OCI-LY1 (cell line): Measurements from ENCODE around the gene GALT.
"Not testable (repeated sequence)": the region's sequence is repeated elsewhere in the genome, so short reads cannot be mapped to it uniquely, and the experiment has no call there.

Experiments used
- H2AFZ ChIP-seq: fragments of 200-600 bp; sonication (generic), shearing (Covaris generic); 2 replicates; pipeline ENCODE4 v1.6.0; 2014; ENCODE audit warnings: antibody characterized with exemption, mild to moderate bottlenecking, low read length
- H3F3A ChIP-seq: fragments of 200-600 bp; sonication (generic), shearing (Covaris generic); 2 replicates; pipeline ENCODE4 v1.6.0; 2014; ENCODE audit warnings: mild to moderate bottlenecking, antibody characterized with exemption, low read length, moderate library complexity; ENCODE audit not compliant: insufficient read depth
- H3K27ac ChIP-seq: fragments of 200-600 bp; sonication (generic); 2 replicates; pipeline ENCODE4 v1.5.1; 2014; ENCODE audit warnings: low read length, mixed run types, mild to moderate bottlenecking, low read depth; ENCODE audit not compliant: poor library complexity, severe bottlenecking
- H3K27me3 ChIP-seq: fragments of 200-600 bp; sonication (generic); 2 replicates; pipeline ENCODE4 v1.6.0; 2014; ENCODE audit warnings: antibody characterized with exemption, mild to moderate bottlenecking, low read length, moderate library complexity; ENCODE audit not compliant: insufficient read depth
- H3K36me3 ChIP-seq: fragments of 200-600 bp; sonication (generic); 2 replicates; pipeline ENCODE4 v1.6.1; 2014; ENCODE audit warnings: mild to moderate bottlenecking, antibody characterized with exemption, low read length, moderate library complexity, mixed read lengths; ENCODE audit not compliant: insufficient read depth
- H3K4me1 ChIP-seq: fragments of 200-600 bp; sonication (generic); 2 replicates; pipeline ENCODE4 v1.5.1; 2014; ENCODE audit warnings: mild to moderate bottlenecking, low read length, moderate library complexity; ENCODE audit not compliant: insufficient read depth, severe bottlenecking
- H3K4me2 ChIP-seq: fragments of 200-600 bp; sonication (generic), shearing (Covaris generic); 2 replicates; pipeline ENCODE4 v1.6.1; 2014; ENCODE audit warnings: low read length
- H3K4me3 ChIP-seq: fragments of 200-600 bp; sonication (generic); 2 replicates; pipeline ENCODE4 v1.5.1; 2014; ENCODE audit warnings: low read length, low read depth, mild to moderate bottlenecking, mixed read lengths; ENCODE audit not compliant: poor library complexity, severe bottlenecking
- H3K79me2 ChIP-seq: fragments of 200-600 bp; shearing (Covaris generic); 2 replicates; pipeline ENCODE4 v1.6.1; 2016; ENCODE audit warnings: mixed run types, low read length, mixed read lengths; ENCODE audit not compliant: insufficient read depth
- H3K9ac ChIP-seq: fragments of 200-600 bp; sonication (generic), shearing (Covaris generic); 2 replicates; pipeline ENCODE4 v1.6.1; 2014; ENCODE audit warnings: mild to moderate bottlenecking, low read length, mixed read lengths
- H3K9me2 ChIP-seq: fragments of 200-600 bp; sonication (generic), shearing (Covaris generic); 2 replicates; pipeline ENCODE4 v1.6.1; 2014; ENCODE audit warnings: low read depth, mild to moderate bottlenecking, low read length, mixed read lengths
- H3K9me3 ChIP-seq: fragments of 200-600 bp; shearing (Covaris generic); 2 replicates; pipeline ENCODE4 v1.6.1; 2014; ENCODE audit warnings: low read length, mixed read lengths
- H4K20me1 ChIP-seq: fragments of 200-600 bp; sonication (generic), shearing (Covaris generic); 2 replicates; pipeline ENCODE4 v1.6.0; 2016; ENCODE audit warnings: mild to moderate bottlenecking, low read length; ENCODE audit not compliant: insufficient read depth
- EZH2 ChIP-seq: fragments of 200-600 bp; sonication (generic), shearing (Covaris generic); IDR thresholded peaks from 2 replicates; pipeline ENCODE4 v1.8.0; 2017; ENCODE audit warnings: borderline replicate concordance, mixed run types, mild to moderate bottlenecking, antibody characterized with exemption, low read length, moderate library complexity, mixed read lengths
- TF ChIP-seq, protein P1 (sequence below): fragments of 200-600 bp; sonication (generic), shearing (Covaris generic); IDR thresholded peaks from 2 replicates; pipeline ENCODE4 v1.5.1; 2017; ENCODE audit warnings: mild to moderate bottlenecking, antibody characterized with exemption, low read length, moderate library complexity, mixed read lengths

The GALT gene

DNA sequence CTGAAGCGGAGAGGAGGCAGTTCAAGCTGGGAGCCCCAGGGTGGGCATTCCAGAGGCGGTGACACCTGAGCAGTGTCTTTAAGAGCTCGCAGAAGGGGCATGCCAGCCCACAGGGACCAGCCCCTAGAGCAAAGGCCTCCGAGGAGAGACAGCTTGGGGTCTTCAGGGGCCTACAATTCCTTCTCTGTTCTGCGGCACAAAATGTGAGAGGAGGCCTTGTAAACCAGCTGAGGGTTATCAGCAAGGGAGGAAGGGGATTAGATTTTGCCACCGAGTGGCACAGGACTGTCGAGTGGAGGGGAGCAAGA lies 8.4 kb upstream of the GALT start:
- H3K4me2 ChIP-seq, result peak overlapping the region; percentile 67
- peak overlapping the region; percentile 40 for H3K27ac ChIP-seq
- H3K4me1 ChIP-seq, result peaks cover 24% of the 10 kb centered on the region
- H3K9me2 ChIP-seq, result no peaks in the 10 kb centered on the region
- H3K4me3 ChIP-seq, result peak overlapping the region; percentile 92
- TF ChIP-seq EZH2, result no peak
- TF ChIP-seq, protein P1, sequence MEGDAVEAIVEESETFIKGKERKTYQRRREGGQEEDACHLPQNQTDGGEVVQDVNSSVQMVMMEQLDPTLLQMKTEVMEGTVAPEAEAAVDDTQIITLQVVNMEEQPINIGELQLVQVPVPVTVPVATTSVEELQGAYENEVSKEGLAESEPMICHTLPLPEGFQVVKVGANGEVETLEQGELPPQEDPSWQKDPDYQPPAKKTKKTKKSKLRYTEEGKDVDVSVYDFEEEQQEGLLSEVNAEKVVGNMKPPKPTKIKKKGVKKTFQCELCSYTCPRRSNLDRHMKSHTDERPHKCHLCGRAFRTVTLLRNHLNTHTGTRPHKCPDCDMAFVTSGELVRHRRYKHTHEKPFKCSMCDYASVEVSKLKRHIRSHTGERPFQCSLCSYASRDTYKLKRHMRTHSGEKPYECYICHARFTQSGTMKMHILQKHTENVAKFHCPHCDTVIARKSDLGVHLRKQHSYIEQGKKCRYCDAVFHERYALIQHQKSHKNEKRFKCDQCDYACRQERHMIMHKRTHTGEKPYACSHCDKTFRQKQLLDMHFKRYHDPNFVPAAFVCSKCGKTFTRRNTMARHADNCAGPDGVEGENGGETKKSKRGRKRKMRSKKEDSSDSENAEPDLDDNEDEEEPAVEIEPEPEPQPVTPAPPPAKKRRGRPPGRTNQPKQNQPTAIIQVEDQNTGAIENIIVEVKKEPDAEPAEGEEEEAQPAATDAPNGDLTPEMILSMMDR, result no peak
- peaks cover 13% of the 10 kb centered on the region; the same call in 1 of the 2 replicates for H3K79me2 ChIP-seq
- peak overlapping the region; percentile 92 for H3K9ac ChIP-seq
- H3K9me3 ChIP-seq, result no peaks in the 10 kb centered on the region
- peaks cover 17% of the 10 kb centered on the region for H3K36me3 ChIP-seq
- no peaks in the 10 kb centered on the region for H3K27me3 ChIP-seq
- H3F3A ChIP-seq, result no peaks in the 10 kb centered on the region
- no peaks in the 10 kb centered on the region for H4K20me1 ChIP-seq
- peak overlapping the region; percentile 26; the same call in 1 of the 2 replicates for H2AFZ ChIP-seq

DNA sequence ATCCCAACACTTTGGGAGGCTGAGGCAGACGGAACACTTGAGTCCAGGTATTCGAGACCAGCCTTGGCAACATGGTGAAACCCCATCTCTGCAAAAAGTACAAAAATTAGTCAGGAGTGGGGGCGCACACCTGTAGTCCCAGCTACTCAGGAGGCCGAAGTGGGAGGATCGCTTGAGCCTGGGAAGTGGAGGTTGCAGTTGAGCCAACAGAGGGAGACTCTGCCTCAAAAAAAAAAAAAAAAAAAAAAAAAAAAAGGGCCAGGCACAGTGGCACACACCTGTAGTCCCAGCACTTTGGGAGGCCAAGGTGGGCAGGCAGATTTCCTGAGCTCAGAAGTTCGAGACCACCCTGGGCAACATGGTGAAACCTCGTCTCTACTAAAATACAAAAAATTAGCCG lies 7.2 kb upstream of the GALT start:
- not testable (repeated sequence) for H2AFZ ChIP-seq, H3K9me2 ChIP-seq, H4K20me1 ChIP-seq, H3F3A ChIP-seq, H3K9ac ChIP-seq, H3K27me3 ChIP-seq, H3K27ac ChIP-seq, H3K9me3 ChIP-seq, H3K4me3 ChIP-seq, H3K4me2 ChIP-seq
- H3K4me1 ChIP-seq, result peaks cover 24% of the 10 kb centered on the region
- peaks cover 17% of the 10 kb centered on the region for H3K36me3 ChIP-seq
- peaks cover 13% of the 10 kb centered on the region; the same call in 1 of the 2 replicates for H3K79me2 ChIP-seq

DNA sequence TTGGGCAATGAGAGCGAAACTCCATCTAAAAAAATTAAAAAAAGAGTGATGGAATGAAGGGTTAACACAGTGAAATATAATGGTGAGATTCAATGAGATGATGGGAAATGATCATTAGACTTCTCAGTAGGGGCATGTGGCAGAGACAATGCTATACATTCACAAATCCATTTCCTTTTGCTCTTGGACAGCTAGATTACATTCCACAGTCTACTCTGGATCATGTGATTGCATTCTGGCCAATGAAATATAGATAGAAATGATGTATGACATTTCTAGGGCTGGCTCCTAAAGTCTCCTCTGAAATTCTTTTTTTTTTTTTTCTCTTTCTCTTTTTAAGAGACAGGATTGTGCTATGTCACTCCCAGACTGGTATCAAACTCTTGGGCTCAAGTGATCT lies 3.8 kb upstream of the GALT start:
- no peak overlapping the region for H3K27ac ChIP-seq
- no peaks in the 10 kb centered on the region for H3K79me2 ChIP-seq
- no peak for TF ChIP-seq EZH2
- TF ChIP-seq, protein P1, result no peak
- no peaks in the 10 kb centered on the region for H3K27me3 ChIP-seq
- H4K20me1 ChIP-seq, result no peaks in the 10 kb centered on the region
- H2AFZ ChIP-seq, result no peak overlapping the region
- no peak overlapping the region for H3K4me3 ChIP-seq
- no peaks in the 10 kb centered on the region for H3K9me2 ChIP-seq
- H3K4me2 ChIP-seq, result no peak overlapping the region
- H3K9ac ChIP-seq, result no peak overlapping the region
- no peaks in the 10 kb centered on the region for H3K36me3 ChIP-seq
- H3K9me3 ChIP-seq, result no peaks in the 10 kb centered on the region
- H3K4me1 ChIP-seq, result peaks cover 23% of the 10 kb centered on the region
- no peaks in the 10 kb centered on the region for H3F3A ChIP-seq

DNA sequence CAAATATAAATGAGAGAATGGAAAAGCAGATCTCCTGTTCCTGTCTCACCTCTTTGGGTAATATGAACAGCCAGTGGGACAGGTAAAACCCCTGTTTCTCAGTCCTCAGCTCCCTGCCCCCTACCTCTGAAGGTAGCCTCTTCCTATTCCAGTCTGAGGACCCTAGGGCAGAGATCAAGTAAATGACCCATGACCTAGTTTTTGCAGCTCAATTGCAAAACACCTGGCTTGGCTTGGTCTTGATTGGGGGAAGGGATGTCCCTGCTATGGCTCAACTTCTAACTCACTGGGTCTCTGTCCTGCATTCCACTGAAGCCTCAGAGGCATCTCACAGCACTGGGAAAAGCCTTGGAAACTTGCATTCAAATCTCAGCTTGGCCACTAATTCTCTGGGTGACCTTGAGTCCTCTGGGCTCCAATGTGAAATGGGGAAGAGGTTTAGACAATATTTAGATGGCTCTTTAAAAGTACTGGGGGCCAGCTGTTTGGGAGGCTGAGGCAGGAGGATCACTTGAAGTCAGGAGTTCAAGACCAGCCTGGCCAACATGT lies 1.6 kb upstream of the GALT start:
- H3K36me3 ChIP-seq, result peaks cover 21% of the 10 kb centered on the region
- no peaks in the 10 kb centered on the region for H3K79me2 ChIP-seq
- H2AFZ ChIP-seq, result no peak overlapping the region
- H3K4me3 ChIP-seq, result no peak overlapping the region
- no peak overlapping the region for H3K9ac ChIP-seq
- no peaks in the 10 kb centered on the region for H3K9me2 ChIP-seq
- H3K9me3 ChIP-seq, result no peaks in the 10 kb centered on the region
- no peaks in the 10 kb centered on the region for H4K20me1 ChIP-seq
- no peaks in the 10 kb centered on the region for H3F3A ChIP-seq
- H3K27ac ChIP-seq, result no peak overlapping the region
- no peaks in the 10 kb centered on the region for H3K27me3 ChIP-seq
- H3K4me2 ChIP-seq, result no peak overlapping the region
- peaks cover 18% of the 10 kb centered on the region for H3K4me1 ChIP-seq
- TF ChIP-seq, protein P1, result no peak
- TF ChIP-seq EZH2, result no peak
